Upper lobe of left lung (tissue), 6 donors: ENCODE data around the gene VDR. TPM values are rescaled to one million over a fixed set of nuclear protein-coding genes. Genes with fewer than 3 reads are reported as not detected.

Experiments used
- ATAC-seq, 2 donors: fragments of 200-7000 bp; cut with Tn5 transposase; one replicate each; pipeline ENCODE4 v1.9.1; 2022; ENCODE audit warnings: mild to moderate bottlenecking in 2 of 2, moderate library complexity in 2 of 2; ENCODE audit not compliant: low FRiP score in 2 of 2
- DNase-seq, 2 donors: peaks; one replicate each; pipeline ENCODE4 v3.0.0-alpha.2; 2019 to 2020
- H3K27ac ChIP-seq, 4 donors: fragments of 200-600 bp; sonication (generic); one replicate each; pipeline ENCODE4 v1.5.1; 2016 to 2019
- H3K27me3 ChIP-seq, 4 donors: fragments of 200-600 bp; sonication (generic); one replicate each; pipeline ENCODE4 v1.5.1; 2017 to 2019
- H3K36me3 ChIP-seq, 4 donors: fragments of 200-600 bp; sonication (generic); one replicate each; pipeline ENCODE4 v1.5.1; 2016 to 2019
- H3K4me1 ChIP-seq, 4 donors: fragments of 200-600 bp; sonication (generic); one replicate each; pipeline ENCODE4 v1.5.1; 2018 to 2019
- H3K4me3 ChIP-seq, 4 donors: fragments of 200-600 bp; sonication (generic); one replicate each; pipeline ENCODE4 v1.5.1; 2017 to 2019; ENCODE audit warnings: mild to moderate bottlenecking in 2 of 4, moderate library complexity in 1 of 4
- H3K9me3 ChIP-seq, 4 donors: fragments of 200-600 bp; sonication (generic); one replicate each; pipeline ENCODE4 v1.5.1; 2018 to 2019
- CTCF ChIP-seq, 6 experiments: fragments of 450-650 bp in 4 of 6; fragments of 200-600 bp in 2 of 6; sonication (generic) in 2 of 6; IDR thresholded peaks; one replicate each; pipeline ENCODE4 v1.5.1; 2016 to 2019; ENCODE audit warnings: antibody characterized with exemption in 6 of 6
- EP300 ChIP-seq, 4 donors: sonication (generic); formaldehyde crosslinking; IDR thresholded peaks; one replicate each; pipeline ENCODE4 v1.5.1; 2017; ENCODE audit warnings: antibody characterized with exemption in 4 of 4, control low read depth in 2 of 4
- POLR2A ChIP-seq, 4 donors: fragments of 450-650 bp; IDR thresholded peaks; one replicate each; pipeline ENCODE4 v1.5.1; 2016 to 2017; ENCODE audit warnings: antibody characterized with exemption in 4 of 4, mild to moderate bottlenecking in 2 of 4
- POLR2AphosphoS5 ChIP-seq, 2 donors: sonication (generic); formaldehyde crosslinking; IDR thresholded peaks; one replicate each; pipeline ENCODE4 v1.5.1; 2017; ENCODE audit warnings: antibody characterized with exemption in 2 of 2
- WGBS, 2 donors: methylation state at CpG; one replicate each; pipeline ENCODE4 v1.1.5; 2017 to 2018; 5-methylcytosine and 5-hydroxymethylcytosine counted together
- total RNA-seq, 6 donors: library from RNA; depleted of rRNA in 4 of 6; stranded (reverse); fragments of >200 nt in 4 of 6; gene quantifications; one replicate each; pipeline versions ENCODE4 v1.1.0 to v1.2.1, GENCODE V29; 2016 to 2021
- donor health status: DM: no; HTN: no; CAD: no; lungs with moderate emphysema.
- donor health status: DM: no; HTN: yes; CAD: no; lungs with severe emphysema.

VDR gene
- total RNA-seq, 6 donors from 2014 or later = 23.0 to 41.1 (median 27.5) TPM

GRCh38 chr12:47896633-47897032 lies 8.2 kb downstream of the VDR start:
- Histone ChIP-seq H3K27me3 (no peaks in the 10 kb centered on the region), H3K9me3 (no peaks in the 10 kb centered on the region), H3K4me1 (peaks cover 10 to 55% (median 33%) of the 10 kb centered on the region in 4 donors), H3K36me3 (no peaks in the 10 kb centered on the region), H3K27ac (no peak overlapping the region), H3K4me3 (no peak overlapping the region)
- WGBS, 2 donors = 21 to 27% methylated on average over 5 to 8 of the region's 8 CpGs
- DNase-seq (peak in 1 of 2 donors; percentile 57), ATAC-seq (no peak)
- TF ChIP-seq EP300 (IDR thresholded peaks at IDR 0.05) = no peak
- no peak for TF ChIP-seq CTCF (IDR thresholded peaks at IDR 0.05)
- no peak for TF ChIP-seq POLR2A (IDR thresholded peaks at IDR 0.05)

- H3K4me1 ChIP-seq = peaks cover 5 to 55% (median 27%) of the 10 kb centered on the region in 4 donors
- H3K9me3 ChIP-seq = no peaks in the 10 kb centered on the region
- no peak for ATAC-seq
- H3K4me3 ChIP-seq = no peak overlapping the region
- TF ChIP-seq CTCF (IDR thresholded peaks at IDR 0.05) = no peak
- TF ChIP-seq EP300 (IDR thresholded peaks at IDR 0.05) = no peak
- no peak for TF ChIP-seq POLR2AphosphoS5 (IDR thresholded peaks at IDR 0.05)
- TF ChIP-seq POLR2A (IDR thresholded peaks at IDR 0.05) = no peak
- no peak overlapping the region for H3K27ac ChIP-seq
- WGBS, 2 donors = 71 to 84% methylated on average over 4 of the region's 4 CpGs
- no peak for DNase-seq
- H3K36me3 ChIP-seq = no peaks in the 10 kb centered on the region
- no peaks in the 10 kb centered on the region for H3K27me3 ChIP-seq
Observed at GRCh38 chr12:47896022-47896421, 8.8 kb downstream of the VDR start.

GRCh38 chr12:47894652-47895051 lies 10.1 kb downstream of the VDR start:
- TF ChIP-seq CTCF (IDR thresholded peaks at IDR 0.05) (no peak), EP300 (IDR thresholded peaks at IDR 0.05) (no peak), POLR2A (IDR thresholded peaks at IDR 0.05) (no peak), POLR2AphosphoS5 (IDR thresholded peaks at IDR 0.05) (no peak)
- DNase-seq (no peak), ATAC-seq (no peak)
- Histone ChIP-seq H3K27ac (no peak overlapping the region), H3K9me3 (no peaks in the 10 kb centered on the region), H3K4me3 (no peak overlapping the region), H3K36me3 (no peaks in the 10 kb centered on the region), H3K4me1 (peaks cover 5 to 43% (median 17%) of the 10 kb centered on the region in 4 donors), H3K27me3 (no peaks in the 10 kb centered on the region)
- WGBS, 2 donors = 91 to 94% methylated on average over 6 of the region's 6 CpGs

GRCh38 chr12:47894068-47894467 lies 10.7 kb downstream of the VDR start:
- WGBS, 2 donors = 67% methylated on average over 1 of the region's 1 CpG; no CpG with 5 or more reads in 1 of the 2 donors
- no peak for DNase-seq
- Histone ChIP-seq H3K4me1 (peaks cover 5 to 39% (median 14%) of the 10 kb centered on the region in 4 donors), H3K27me3 (no peaks in the 10 kb centered on the region), H3K4me3 (no peak overlapping the region), H3K36me3 (no peaks in the 10 kb centered on the region), H3K27ac (no peak overlapping the region), H3K9me3 (no peaks in the 10 kb centered on the region)
- TF ChIP-seq EP300 (IDR thresholded peaks at IDR 0.05) (no peak), POLR2A (IDR thresholded peaks at IDR 0.05) (no peak)
- no peak for ATAC-seq

GRCh38 chr12:47892819-47893218 lies 12.0 kb downstream of the VDR start:
- 55 to 60% methylated on average over 5 of the region's 5 CpGs for WGBS, 2 donors
- no peak for DNase-seq
- no peak for TF ChIP-seq POLR2AphosphoS5 (IDR thresholded peaks at IDR 0.05)
- TF ChIP-seq EP300 (IDR thresholded peaks at IDR 0.05) = no peak
- no peak for TF ChIP-seq CTCF (IDR thresholded peaks at IDR 0.05)
- no peak for TF ChIP-seq POLR2A (IDR thresholded peaks at IDR 0.05)
- Histone ChIP-seq H3K9me3 (no peaks in the 10 kb centered on the region), H3K4me1 (peaks cover 5 to 47% (median 13%) of the 10 kb centered on the region in 4 donors), H3K4me3 (no peak overlapping the region), H3K36me3 (no peaks in the 10 kb centered on the region), H3K27ac (peak overlapping the region in 1 of 4 donors; percentile 12), H3K27me3 (no peaks in the 10 kb centered on the region)
- peak in 1 of 2 donors; percentile 45 for ATAC-seq
